ENCODE results near the gene TRHDE. TPM values are rescaled to one million over a fixed set of nuclear protein-coding genes. Genes with fewer than 3 reads are reported as not detected.

The TRHDE gene, protein sequence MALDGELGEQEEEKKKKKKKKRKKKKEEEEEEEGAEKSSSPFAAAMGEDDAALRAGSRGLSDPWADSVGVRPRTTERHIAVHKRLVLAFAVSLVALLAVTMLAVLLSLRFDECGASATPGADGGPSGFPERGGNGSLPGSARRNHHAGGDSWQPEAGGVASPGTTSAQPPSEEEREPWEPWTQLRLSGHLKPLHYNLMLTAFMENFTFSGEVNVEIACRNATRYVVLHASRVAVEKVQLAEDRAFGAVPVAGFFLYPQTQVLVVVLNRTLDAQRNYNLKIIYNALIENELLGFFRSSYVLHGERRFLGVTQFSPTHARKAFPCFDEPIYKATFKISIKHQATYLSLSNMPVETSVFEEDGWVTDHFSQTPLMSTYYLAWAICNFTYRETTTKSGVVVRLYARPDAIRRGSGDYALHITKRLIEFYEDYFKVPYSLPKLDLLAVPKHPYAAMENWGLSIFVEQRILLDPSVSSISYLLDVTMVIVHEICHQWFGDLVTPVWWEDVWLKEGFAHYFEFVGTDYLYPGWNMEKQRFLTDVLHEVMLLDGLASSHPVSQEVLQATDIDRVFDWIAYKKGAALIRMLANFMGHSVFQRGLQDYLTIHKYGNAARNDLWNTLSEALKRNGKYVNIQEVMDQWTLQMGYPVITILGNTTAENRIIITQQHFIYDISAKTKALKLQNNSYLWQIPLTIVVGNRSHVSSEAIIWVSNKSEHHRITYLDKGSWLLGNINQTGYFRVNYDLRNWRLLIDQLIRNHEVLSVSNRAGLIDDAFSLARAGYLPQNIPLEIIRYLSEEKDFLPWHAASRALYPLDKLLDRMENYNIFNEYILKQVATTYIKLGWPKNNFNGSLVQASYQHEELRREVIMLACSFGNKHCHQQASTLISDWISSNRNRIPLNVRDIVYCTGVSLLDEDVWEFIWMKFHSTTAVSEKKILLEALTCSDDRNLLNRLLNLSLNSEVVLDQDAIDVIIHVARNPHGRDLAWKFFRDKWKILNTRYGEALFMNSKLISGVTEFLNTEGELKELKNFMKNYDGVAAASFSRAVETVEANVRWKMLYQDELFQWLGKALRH
- total RNA-seq, result 0.22 TPM in 1 of 2 replicates, not detected in the other

GRCh38 chr12:72272091-72272661 lies at the start of gene TRHDE:
TRHDE (plus strand) TSS chr12:72272370; CDS start chr12:72272644, 274 bp downstream.
- peak; percentile 14 to 27 for DNase-seq (ENCODE audit: low read depth in 2 of 2)

GRCh38 chr12:72226510-72226909 lies 45.7 kb upstream of the TRHDE start:
- DNase-seq (ENCODE audit: low read depth in 2 of 2), result no peak

GRCh38 chr12:72228424-72228823 lies 43.7 kb upstream of the TRHDE start:
- DNase-seq (ENCODE audit: low read depth in 2 of 2), result no peak

DNA sequence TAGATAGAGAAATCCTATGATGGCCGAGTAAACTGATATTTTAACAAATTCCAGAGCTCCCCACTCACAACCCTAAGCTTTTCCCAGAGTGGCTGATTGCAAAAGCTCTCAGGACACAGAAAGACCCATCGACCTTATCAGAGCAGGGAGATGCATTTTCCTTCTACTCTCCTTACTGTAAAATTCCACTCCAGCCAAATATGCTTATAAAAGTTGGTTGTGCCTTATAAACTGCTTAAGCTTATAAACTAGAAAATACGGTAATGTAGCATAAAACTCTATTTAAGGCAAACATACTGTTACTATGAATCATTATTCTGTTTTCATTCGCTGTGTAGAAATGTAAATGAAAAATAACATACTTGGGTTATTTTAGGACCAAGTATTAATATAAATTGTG lies 41.6 kb upstream of the TRHDE start:
- DNase-seq (ENCODE audit: low read depth in 2 of 2), result no peak

GRCh38 chr12:72234886-72235285 lies 37.3 kb upstream of the TRHDE start:
- no peak for DNase-seq (ENCODE audit: low read depth in 2 of 2)

DNA sequence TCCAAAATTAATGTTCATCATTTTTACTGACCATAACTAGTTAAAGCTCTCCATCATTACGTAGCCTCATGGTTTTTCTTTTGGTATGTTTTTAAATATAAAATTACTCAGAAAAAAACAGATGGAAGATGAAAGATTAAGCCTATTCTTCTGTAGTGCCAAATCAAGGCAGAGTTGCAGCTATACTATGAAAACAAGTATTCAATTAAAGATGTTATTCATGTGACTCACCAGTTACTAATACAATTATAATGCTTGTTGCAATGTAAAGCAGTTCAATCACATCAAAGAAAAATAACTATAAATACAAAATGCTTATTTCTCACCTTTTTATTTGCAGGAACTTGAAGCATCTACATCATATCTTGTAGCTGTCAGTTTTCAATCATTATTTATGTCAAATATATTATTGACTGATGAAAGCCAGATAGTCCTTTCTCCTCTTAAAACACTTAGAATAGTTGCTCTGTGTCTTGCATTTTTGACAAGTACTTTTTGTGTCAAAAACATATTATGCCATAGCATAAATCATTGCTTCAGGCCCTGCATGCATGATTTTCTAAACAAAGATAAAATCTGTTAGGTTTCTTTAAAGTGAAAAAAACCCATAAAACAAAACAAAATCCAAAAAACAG lies 36.0 kb upstream of the TRHDE start:
- no peak for DNase-seq (ENCODE audit: low read depth in 2 of 2)

DNA sequence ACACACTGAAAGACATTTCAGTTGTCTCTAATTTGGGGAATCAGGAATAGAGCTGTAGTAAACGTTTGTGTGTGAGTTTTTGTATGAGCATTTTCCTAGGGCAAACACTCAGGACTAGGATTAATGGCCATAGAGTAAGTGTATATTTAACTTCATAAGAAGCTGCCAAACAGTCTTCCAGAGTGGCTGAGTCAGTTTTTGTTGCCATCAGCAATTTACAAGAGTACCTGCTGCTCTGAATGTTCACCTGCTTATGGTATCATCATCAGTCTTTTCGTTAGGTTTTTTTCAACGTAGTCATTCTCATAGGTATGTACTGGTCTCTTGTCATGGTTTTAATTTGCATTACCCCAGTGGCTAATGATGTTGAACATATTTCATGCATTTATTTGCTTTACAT lies 30.6 kb upstream of the TRHDE start:
- no peak for DNase-seq (ENCODE audit: low read depth in 2 of 2)

DNA sequence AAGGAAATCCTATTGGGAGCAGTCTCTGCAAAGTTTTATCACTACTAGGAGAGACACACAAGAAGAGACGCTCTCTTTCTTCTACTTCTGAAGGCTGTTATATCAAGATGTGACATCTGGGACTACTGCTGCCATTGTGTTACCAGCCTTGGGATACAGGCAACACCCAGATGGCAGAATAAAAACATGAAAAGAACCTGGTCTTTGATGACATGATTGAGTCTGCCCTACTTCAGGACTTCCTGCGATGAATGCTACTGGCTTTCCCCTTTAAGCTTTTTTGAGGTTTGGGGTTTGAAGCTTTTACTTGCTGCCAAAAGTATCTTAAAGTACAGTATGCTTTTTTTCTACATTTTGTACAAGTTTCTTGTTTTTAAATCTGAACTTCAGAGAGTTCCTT lies 29.2 kb upstream of the TRHDE start:
- no peak for DNase-seq (ENCODE audit: low read depth in 2 of 2)

GRCh38 chr12:72246370-72246769 lies 25.8 kb upstream of the TRHDE start:
- DNase-seq (ENCODE audit: low read depth in 2 of 2), result no peak

- no peak for DNase-seq (ENCODE audit: low read depth in 2 of 2)
These were observed 21.8 kb upstream of the TRHDE start for GRCh38 chr12:72250346-72250745.

- no peak for DNase-seq (ENCODE audit: low read depth in 2 of 2)
These were observed 15.4 kb upstream of the TRHDE start for GRCh38 chr12:72256725-72257124.

GRCh38 chr12:72261885-72262284 lies 10.3 kb upstream of the TRHDE start:
- DNase-seq (ENCODE audit: low read depth in 2 of 2), result no peak

DNA sequence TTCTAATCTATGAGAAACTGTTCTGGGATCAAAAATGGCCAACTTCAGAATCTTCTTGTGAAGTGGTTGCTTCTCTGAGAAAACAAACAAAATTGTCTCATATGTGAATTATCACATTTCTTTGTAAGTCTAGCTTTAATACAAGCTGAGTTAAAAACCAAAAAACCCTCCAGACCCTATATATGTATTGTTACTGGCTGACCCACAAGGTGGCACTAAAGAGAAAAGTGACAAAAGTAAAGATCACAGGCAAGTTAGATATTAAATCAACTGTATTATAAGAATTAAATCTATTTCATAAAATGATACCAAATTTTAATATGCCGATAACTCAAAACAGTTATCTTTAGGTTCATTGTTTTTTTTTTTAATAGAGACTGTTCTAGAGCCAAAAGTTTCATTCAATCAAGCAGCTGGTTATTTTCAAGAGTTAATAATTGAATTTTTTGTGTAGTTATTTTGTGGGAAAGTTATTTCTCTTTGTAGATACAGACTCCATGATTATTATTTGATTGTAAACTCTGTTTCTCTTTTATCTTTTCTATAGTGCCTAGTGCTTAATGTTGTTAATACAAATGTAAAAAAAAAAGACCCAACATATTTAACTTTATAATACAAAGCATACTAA lies 7.5 kb upstream of the TRHDE start:
- peak; percentile 18 to 32 for DNase-seq (ENCODE audit: low read depth in 2 of 2)

DNA sequence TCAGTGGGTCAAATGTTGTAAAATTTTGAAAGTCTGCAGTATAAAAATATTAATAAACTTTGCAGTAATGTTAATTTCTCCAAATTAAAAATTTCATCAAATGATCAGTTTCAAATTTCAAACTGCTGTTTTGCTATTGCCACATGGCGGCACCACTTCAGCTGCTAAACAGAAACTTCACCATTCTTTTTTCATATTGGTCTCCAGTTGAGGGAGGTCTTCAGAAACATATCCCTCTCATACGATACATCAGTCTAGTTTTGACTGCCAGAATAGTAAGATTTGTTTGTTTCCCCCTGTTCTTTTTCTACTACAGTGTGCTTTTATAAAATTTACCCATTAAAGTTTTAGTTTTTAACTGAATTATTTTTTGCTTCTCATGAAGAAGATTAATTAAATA lies 4.2 kb upstream of the TRHDE start:
- DNase-seq (ENCODE audit: low read depth in 2 of 2), result no peak

GRCh38 chr12:72268386-72268785 lies 3.8 kb upstream of the TRHDE start:
- no peak for DNase-seq (ENCODE audit: low read depth in 2 of 2)

DNA sequence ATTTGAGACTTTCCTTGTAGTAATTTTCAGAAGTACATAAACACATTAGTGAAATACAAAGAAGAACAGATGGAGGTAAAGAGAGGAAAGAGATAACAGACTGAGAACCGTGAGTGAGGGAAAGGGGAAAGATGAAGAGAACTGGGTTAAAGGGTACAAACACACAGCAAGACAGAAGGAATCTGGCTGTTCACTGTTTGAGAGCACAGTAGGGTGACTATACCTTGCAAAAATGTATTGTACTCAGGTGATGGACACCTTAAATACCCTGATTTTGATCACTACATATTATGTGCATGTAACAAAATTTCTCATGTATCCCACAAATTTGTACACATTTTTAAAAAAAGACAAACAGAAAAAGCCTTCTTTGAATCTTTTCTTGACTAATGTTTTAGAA lies 2.7 kb upstream of the TRHDE start:
- DNase-seq (ENCODE audit: low read depth in 2 of 2), result no peak

- no peak for DNase-seq (ENCODE audit: low read depth in 2 of 2)
These were observed 1.9 kb upstream of the TRHDE start for GRCh38 chr12:72270246-72270645.

DNA sequence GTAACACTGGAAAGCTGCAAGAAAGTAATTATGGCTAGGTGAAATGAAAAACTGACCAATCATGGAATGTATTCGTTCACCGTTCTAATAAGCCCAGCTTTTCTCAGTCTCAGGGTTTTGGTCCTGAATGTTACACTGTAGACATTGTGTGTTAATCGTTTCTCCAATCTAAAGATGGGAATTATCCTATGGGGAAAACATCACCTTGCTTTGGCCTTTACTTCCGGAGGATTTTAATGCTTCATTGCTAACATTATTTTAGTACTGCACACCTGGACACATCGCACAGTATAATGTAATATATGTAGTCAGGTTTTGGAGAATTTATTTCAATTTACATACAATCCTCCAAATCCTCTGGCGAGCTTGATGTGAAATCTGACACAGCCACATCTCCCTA lies 1.2 kb upstream of the TRHDE start:
- no peak for DNase-seq (ENCODE audit: low read depth in 2 of 2)

DNA sequence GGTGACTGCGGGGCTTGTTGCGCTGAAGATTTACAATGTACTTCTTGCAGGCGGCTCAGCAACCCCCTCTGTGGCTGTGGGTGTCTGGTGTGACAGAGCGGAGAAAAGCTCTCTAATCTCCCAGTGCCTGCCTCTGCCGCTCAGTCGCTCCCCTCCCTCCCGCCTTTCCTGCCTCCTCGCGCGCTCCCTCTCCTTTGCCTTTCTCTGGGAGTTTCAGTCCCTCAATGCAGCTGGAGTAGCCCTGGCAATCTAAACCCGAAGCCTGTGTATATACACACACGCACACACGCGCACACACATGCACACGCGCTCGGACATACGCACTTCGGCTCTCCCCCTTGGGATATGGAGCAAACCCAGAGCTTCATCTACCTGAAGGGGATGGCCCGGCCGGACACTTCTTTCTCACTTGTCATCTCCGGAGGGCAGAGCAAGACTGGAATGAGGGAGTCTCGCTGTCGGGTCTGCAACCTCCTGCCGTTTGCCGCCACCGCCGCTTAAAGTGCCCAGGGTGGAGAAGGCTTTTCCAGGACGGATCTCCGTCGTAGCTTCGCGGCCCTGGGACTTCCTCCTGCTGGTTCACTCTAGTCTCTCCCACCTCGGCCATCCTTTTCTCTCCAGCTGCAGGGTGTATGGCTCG lies 599 bp upstream of the TRHDE start:
- peak in 1 of 2 donors; percentile 0 for DNase-seq (ENCODE audit: low read depth in 2 of 2)

DNA sequence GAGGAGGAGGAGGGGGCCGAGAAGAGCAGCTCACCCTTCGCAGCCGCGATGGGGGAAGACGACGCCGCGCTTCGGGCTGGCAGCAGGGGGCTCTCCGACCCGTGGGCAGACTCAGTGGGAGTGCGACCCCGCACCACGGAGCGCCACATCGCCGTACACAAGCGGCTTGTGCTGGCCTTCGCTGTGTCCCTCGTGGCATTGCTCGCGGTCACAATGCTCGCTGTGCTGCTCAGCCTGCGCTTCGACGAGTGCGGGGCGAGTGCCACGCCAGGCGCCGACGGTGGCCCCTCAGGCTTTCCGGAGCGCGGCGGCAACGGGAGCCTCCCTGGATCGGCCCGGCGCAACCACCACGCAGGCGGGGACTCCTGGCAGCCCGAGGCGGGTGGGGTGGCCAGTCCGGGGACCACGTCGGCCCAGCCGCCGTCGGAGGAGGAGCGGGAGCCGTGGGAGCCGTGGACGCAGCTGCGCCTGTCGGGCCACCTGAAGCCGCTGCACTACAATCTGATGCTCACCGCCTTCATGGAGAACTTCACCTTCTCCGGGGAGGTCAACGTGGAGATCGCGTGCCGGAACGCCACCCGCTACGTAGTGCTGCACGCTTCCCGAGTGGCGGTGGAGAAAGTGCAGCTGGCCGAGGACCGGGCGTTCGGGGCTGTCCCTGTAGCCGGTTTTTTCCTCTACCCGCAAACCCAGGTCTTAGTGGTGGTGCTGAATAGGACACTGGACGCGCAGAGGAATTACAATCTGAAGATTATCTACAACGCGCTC lies 745 bp downstream of the TRHDE start:
- DNase-seq (ENCODE audit: low read depth in 2 of 2), result peak in 1 of 2 donors; percentile 3
